Activated CD4-positive, alpha-beta memory T cell treated with anti-CD3 and anti-CD28 coated beads for 36 hours (primary cell): ENCODE measurements around the gene SRBD1. TPM values are rescaled to one million over a fixed set of nuclear protein-coding genes. Genes with fewer than 3 reads are reported as not detected.

Source experiments
- CTCF ChIA-PET: fragments of 350-600 bp; sonication (Branson Sonifier 250); formaldehyde crosslinking; loops from one replicate; lab custom pipeline; 2021; ENCODE audit warnings: antibody characterized with exemption, inconsistent platforms; lab: Charles Lee
- POLR2A ChIA-PET: fragments of 350-600 bp; sonication (Branson Sonifier 250); formaldehyde crosslinking; loops from one replicate; lab custom pipeline; 2021; ENCODE audit warnings: antibody characterized with exemption; lab: Charles Lee
- DNase-seq: peaks from one replicate; pipeline ENCODE4 v3.0.0-alpha.2; 2020
- H3K27ac Mint-ChIP-seq: one replicate; pipeline ENCODE4 v1.8.0; 2021; ENCODE audit warnings: mixed read lengths
- H3K27me3 Mint-ChIP-seq: one replicate; pipeline ENCODE4 v1.8.0; 2021; ENCODE audit warnings: mixed read lengths
- H3K36me3 Mint-ChIP-seq: one replicate; pipeline ENCODE4 v1.8.0; 2021; ENCODE audit warnings: mixed read lengths
- H3K4me1 Mint-ChIP-seq: one replicate; pipeline ENCODE4 v1.8.0; 2021; ENCODE audit warnings: low read depth, mixed read lengths
- H3K4me3 Mint-ChIP-seq: one replicate; pipeline ENCODE4 v1.8.0; 2021; ENCODE audit warnings: mild to moderate bottlenecking, mixed read lengths
- H3K9me3 Mint-ChIP-seq: one replicate; pipeline ENCODE4 v1.8.0; 2021; ENCODE audit warnings: mixed read lengths
- intact Hi-C: fragments of 100-400 bp; cut with micrococcal nuclease; formaldehyde crosslinking; loops from one replicate; pipeline ENCODE4 v1.15.1; 2023
- total RNA-seq, 2 experiments: library from RNA; stranded (reverse); gene quantifications; one replicate each; pipeline ENCODE4 v1.2.3, GENCODE V29; 2021

The SRBD1 gene
- total RNA-seq, 2 experiments from 2014 or later, result 19.3 to 20.5 TPM

DNA sequence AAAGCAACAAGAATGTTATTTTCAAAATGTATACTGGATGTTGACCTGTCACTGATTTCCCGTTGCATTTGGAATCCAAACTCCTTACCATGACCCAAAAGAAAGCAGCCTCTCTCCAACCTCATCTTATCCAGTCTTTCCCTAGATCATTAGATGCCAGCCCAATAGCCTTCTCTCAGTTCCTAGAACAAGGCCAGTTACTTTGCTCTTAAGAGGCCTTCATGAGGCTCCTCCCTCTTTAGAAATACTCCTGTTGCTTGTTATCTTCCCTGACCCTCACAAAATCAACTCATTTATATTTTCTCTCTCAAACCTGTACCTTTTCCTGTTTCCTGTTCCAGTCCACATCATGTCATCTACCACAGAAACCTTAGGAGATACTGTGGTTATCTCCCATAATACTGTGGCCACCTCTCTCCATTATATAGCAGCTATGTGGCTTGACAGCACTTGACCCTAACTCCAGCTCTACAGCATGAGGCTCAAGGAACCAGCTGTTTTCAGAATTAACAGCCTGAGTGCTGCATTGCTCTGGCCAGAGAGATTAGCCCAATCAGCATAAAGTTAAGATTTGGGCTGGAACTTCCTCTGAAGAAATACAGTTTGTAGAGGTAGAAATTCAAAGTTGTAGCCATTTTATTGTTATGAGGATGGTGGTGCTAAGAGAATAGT lies 22.8 kb downstream of the SRBD1 start:
- Mint-ChIP-seq H3K9me3 (no peaks in the 10 kb centered on the region), H3K27me3 (no peaks in the 10 kb centered on the region), H3K4me1 (peaks cover 31% of the 10 kb centered on the region), H3K27ac (no peak overlapping the region), H3K4me3 (no peak overlapping the region), H3K36me3 (peaks cover 23% of the 10 kb centered on the region)
- ChIA-PET CTCF (interaction anchor here (1.0 kb wide), 1 partner anchor 22 kb away, joined by 4 read pairs; no protein-coding TSS in a partner anchor), POLR2A (interaction anchor here (0.6 kb wide), 1 partner anchor 35 kb away, joined by 3 read pairs; no protein-coding TSS in a partner anchor)
- intact Hi-C loops, result no loop called here
- DNase-seq, result no peak

DNA sequence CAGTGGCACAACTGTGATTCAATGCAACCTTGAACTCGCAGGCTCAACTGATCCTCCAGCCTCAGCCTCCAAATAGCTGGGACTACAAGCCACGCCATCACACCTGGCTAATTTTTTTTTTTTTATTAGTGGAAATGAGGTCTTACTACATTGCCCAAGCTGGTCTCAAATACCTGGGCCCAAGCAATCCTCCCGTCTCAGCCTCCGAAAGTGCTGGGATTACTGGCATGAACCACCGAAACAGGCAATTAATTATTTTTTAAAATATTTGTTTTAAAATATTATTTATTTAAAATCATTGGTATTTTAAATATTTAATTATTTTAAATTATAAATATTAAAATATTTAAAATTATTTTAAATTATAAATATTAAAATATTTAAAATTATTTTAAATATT lies 24.5 kb downstream of the SRBD1 start:
- intact Hi-C loops, result no loop called here
- CTCF ChIA-PET, result interaction anchor here (2.1 to 3.0 kb wide), 2 partner anchors 9 to 19 kb away, joined by 11 to 12 read pairs; no protein-coding TSS in a partner anchor
- H3K4me3 Mint-ChIP-seq, result no peak overlapping the region

DNA sequence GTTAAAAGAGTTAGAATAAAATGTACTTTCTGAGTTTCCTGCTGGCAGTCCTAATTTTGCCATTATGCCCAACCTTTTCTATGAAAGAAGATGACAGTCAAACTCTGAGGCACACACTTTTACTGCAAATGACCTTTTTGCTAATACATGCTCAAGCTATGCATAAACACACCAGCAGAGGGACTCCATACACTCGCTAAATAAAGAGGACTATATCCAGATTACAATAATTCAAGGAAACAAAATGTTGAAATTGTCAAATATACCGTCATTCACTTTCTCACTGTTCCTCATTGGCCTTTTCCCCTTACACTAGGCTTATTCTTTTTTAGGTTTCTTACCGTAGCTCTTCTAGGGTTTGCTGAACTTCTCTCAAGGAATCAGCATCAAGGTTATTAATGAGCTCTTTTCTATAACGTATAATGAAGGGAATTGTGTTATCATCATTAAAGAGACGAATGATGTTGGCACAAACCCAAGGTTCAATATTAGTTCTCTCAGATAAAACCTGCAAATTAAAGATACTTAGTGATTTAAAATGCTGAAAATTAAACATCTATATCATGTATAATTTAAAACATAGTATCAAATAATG lies 25.7 kb downstream of the SRBD1 start:
- intact Hi-C loops, result loop anchor here (2.0 kb wide), 1 partner anchor 17 kb away; no protein-coding TSS in a partner anchor
- Mint-ChIP-seq H3K9me3 (no peaks in the 10 kb centered on the region), H3K4me3 (no peak overlapping the region), H3K27me3 (no peaks in the 10 kb centered on the region), H3K4me1 (peaks cover 21% of the 10 kb centered on the region), H3K27ac (no peak overlapping the region), H3K36me3 (peaks cover 8% of the 10 kb centered on the region)
- ChIA-PET CTCF (interaction anchor here (0.6 to 3.0 kb wide), 9 partner anchors 8 to 604 kb away, joined by 3 to 12 read pairs (median 5); partner anchors contain the start of gene SRBD1), POLR2A (no interaction called here)
- no peak for DNase-seq

More for the DNA sequence above, 24.5 kb downstream of the SRBD1 start:
- DNase-seq, result no peak
- H3K9me3 Mint-ChIP-seq, result no peaks in the 10 kb centered on the region
- peaks cover 13% of the 10 kb centered on the region for H3K36me3 Mint-ChIP-seq
- peaks cover 30% of the 10 kb centered on the region for H3K4me1 Mint-ChIP-seq
- H3K27ac Mint-ChIP-seq, result no peak overlapping the region
- no peaks in the 10 kb centered on the region for H3K27me3 Mint-ChIP-seq
- POLR2A ChIA-PET, result interaction anchor here (0.7 kb wide), 1 partner anchor 33 kb away, joined by 5 read pairs; no protein-coding TSS in a partner anchor

GRCh38 chr2:45583977-45584376 lies 27.1 kb downstream of the SRBD1 start:
- H3K36me3 Mint-ChIP-seq, result peaks cover 5% of the 10 kb centered on the region
- intact Hi-C loops, result loop anchor here (2.0 kb wide), 1 partner anchor 15 kb away; no protein-coding TSS in a partner anchor
- H3K27me3 Mint-ChIP-seq, result no peaks in the 10 kb centered on the region
- H3K9me3 Mint-ChIP-seq, result no peaks in the 10 kb centered on the region
- CTCF ChIA-PET, result interaction anchor here (0.7 to 1.4 kb wide), 3 partner anchors 24 to 195 kb away, joined by 3 to 5 read pairs (median 3); no protein-coding TSS in a partner anchor
- no peak overlapping the region for H3K27ac Mint-ChIP-seq
- DNase-seq, result no peak
- POLR2A ChIA-PET, result no interaction called here
- peaks cover 12% of the 10 kb centered on the region for H3K4me1 Mint-ChIP-seq
- H3K4me3 Mint-ChIP-seq, result no peak overlapping the region

- CTCF ChIA-PET, result no interaction called here
- peaks cover 2% of the 10 kb centered on the region for H3K4me1 Mint-ChIP-seq
- H3K27ac Mint-ChIP-seq, result no peak overlapping the region
- H3K36me3 Mint-ChIP-seq, result peaks cover 5% of the 10 kb centered on the region
- intact Hi-C loops, result no loop called here
- no peak for DNase-seq
- H3K27me3 Mint-ChIP-seq, result no peaks in the 10 kb centered on the region
- no peaks in the 10 kb centered on the region for H3K9me3 Mint-ChIP-seq
- no peak overlapping the region for H3K4me3 Mint-ChIP-seq
- POLR2A ChIA-PET, result no interaction called here
Measured at GRCh38 chr2:45582522-45582921, 28.5 kb downstream of the SRBD1 start.

GRCh38 chr2:45578056-45578843 lies 32.8 kb downstream of the SRBD1 start:
- no peaks in the 10 kb centered on the region for H3K9me3 Mint-ChIP-seq
- H3K36me3 Mint-ChIP-seq, result peaks cover 8% of the 10 kb centered on the region
- intact Hi-C loops, result loop anchor here (1.0 kb wide), 1 partner anchor 597 kb away; no protein-coding TSS in a partner anchor
- DNase-seq, result peak; percentile 33
- no peak overlapping the region for H3K27ac Mint-ChIP-seq
- no peaks in the 10 kb centered on the region for H3K27me3 Mint-ChIP-seq
- ChIA-PET CTCF (interaction anchor here (0.7 to 3.0 kb wide), 8 partner anchors 8 to 622 kb away, joined by 3 to 20 read pairs (median 4); no protein-coding TSS in a partner anchor), POLR2A (no interaction called here)
- peaks cover 2% of the 10 kb centered on the region for H3K4me1 Mint-ChIP-seq
- no peak overlapping the region for H3K4me3 Mint-ChIP-seq

DNA sequence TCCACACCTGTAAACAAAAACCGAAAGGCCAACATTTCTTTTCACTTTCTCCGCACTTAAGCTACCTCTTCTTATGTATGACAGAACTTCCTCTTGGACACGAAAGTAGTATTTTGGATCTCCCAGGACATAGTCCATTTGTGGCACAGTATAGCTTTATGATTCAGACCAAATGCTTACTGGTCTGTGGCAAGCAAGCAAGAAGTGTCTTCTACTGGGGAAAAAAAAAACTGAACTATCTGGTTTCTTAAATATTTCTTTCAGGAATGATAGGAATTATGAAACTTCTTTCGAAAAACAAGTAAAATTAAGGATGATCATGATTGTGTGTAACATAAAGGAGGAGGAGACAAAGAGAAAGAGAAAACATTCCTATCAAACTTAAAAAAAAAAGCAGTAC lies 33.6 kb downstream of the SRBD1 start:
- DNase-seq, result no peak
- Mint-ChIP-seq H3K4me1 (peaks cover 2% of the 10 kb centered on the region), H3K9me3 (no peaks in the 10 kb centered on the region), H3K36me3 (peaks cover 12% of the 10 kb centered on the region), H3K4me3 (no peak overlapping the region), H3K27ac (no peak overlapping the region), H3K27me3 (no peaks in the 10 kb centered on the region)
- ChIA-PET CTCF (interaction anchor here (0.6 to 3.0 kb wide), 6 partner anchors 9 to 596 kb away, joined by 3 to 20 read pairs (median 3); no protein-coding TSS in a partner anchor), POLR2A (no interaction called here)
- intact Hi-C loops, result no loop called here

DNA sequence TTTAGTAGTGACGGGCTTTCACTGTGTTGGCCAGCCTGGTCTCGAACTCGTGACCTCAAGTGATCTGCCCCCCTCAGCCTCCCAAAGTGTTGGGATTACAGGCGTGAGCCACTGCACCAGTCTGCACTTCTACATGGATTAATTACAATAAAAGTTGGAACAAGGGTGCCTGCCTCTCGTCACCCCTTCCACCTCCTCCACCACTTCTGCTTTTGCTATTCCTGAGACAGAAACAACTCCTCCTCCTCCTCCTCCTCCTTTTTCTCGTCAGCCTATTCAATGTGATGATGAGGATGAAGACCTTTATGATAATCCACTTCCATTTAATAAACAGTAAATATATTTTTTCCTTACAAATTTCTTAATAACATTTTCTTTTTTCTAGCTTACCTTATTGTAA lies 35.2 kb downstream of the SRBD1 start:
- Mint-ChIP-seq H3K27me3 (no peaks in the 10 kb centered on the region), H3K4me3 (no peak overlapping the region), H3K36me3 (peaks cover 20% of the 10 kb centered on the region), H3K4me1 (peaks cover 2% of the 10 kb centered on the region), H3K9me3 (no peaks in the 10 kb centered on the region), H3K27ac (no peak overlapping the region)
- ChIA-PET POLR2A (no interaction called here), CTCF (interaction anchor here (2.3 to 3.0 kb wide), 2 partner anchors 10 to 595 kb away, joined by 11 to 20 read pairs; no protein-coding TSS in a partner anchor)
- intact Hi-C loops, result no loop called here
- DNase-seq, result no peak

GRCh38 chr2:45572979-45573378 lies 38.1 kb downstream of the SRBD1 start:
- no peaks in the 10 kb centered on the region for H3K9me3 Mint-ChIP-seq
- POLR2A ChIA-PET, result no interaction called here
- peaks cover 24% of the 10 kb centered on the region for H3K36me3 Mint-ChIP-seq
- no peak for DNase-seq
- CTCF ChIA-PET, result interaction anchor here (0.7 kb wide), 1 partner anchor 591 kb away, joined by 3 read pairs; no protein-coding TSS in a partner anchor
- H3K4me1 Mint-ChIP-seq, result peaks cover 6% of the 10 kb centered on the region
- intact Hi-C loops, result no loop called here
- no peak overlapping the region for H3K4me3 Mint-ChIP-seq
- H3K27ac Mint-ChIP-seq, result no peak overlapping the region
- H3K27me3 Mint-ChIP-seq, result no peaks in the 10 kb centered on the region

DNA sequence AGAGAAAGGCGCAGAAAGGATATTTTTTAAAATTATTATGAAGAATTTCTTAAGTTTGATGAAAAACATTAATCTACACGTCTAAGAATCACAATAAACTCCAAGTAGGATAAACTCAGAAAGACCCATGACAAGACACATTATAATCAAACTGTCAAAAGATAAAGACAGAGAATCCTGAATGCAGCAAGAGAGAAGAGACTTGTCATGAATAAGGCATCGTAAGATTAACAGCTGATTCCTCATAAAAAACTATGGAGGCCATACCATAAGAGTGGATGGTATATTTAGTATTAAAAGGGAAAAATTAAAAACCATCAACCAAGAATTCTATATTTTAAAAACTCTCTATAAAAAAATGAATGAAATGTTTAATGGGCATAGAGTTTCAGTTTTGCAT lies 39.1 kb downstream of the SRBD1 start:
- Mint-ChIP-seq H3K4me3 (no peak overlapping the region), H3K27me3 (no peaks in the 10 kb centered on the region), H3K4me1 (peaks cover 9% of the 10 kb centered on the region), H3K27ac (no peak overlapping the region), H3K36me3 (peaks cover 24% of the 10 kb centered on the region), H3K9me3 (no peaks in the 10 kb centered on the region)
- ChIA-PET POLR2A (interaction anchor here (0.6 kb wide), 1 partner anchor 145 kb away, joined by 3 read pairs; no protein-coding TSS in a partner anchor), CTCF (no interaction called here)
- intact Hi-C loops, result no loop called here
- no peak for DNase-seq

- Mint-ChIP-seq H3K36me3 (peaks cover 24% of the 10 kb centered on the region), H3K4me1 (peaks cover 11% of the 10 kb centered on the region), H3K27ac (no peak overlapping the region), H3K4me3 (no peak overlapping the region), H3K27me3 (no peaks in the 10 kb centered on the region), H3K9me3 (no peaks in the 10 kb centered on the region)
- intact Hi-C loops, result no loop called here
- CTCF ChIA-PET, result interaction anchor here (1.2 to 1.8 kb wide), 2 partner anchors 76 to 589 kb away, joined by 3 to 4 read pairs; no protein-coding TSS in a partner anchor
- POLR2A ChIA-PET, result no interaction called here
- no peak for DNase-seq
Measured at GRCh38 chr2:45570671-45571334, 40.3 kb downstream of the SRBD1 start.
